Transverse colon (tissue), 4 donors: ENCODE data around the gene SPRR3.

Source experiments
- CTCF ChIP-seq, 5 experiments: fragments of 200-600 bp in 3 of 5; fragments of 450-650 bp in 2 of 5; sonication (generic) in 3 of 5; IDR thresholded peaks; 1 replicate in 2 of 5; 2 replicates in 3 of 5; pipeline ENCODE4 v1.5.1; 2016 to 2017; ENCODE audit warnings: antibody characterized with exemption in 5 of 5, inconsistent platforms in 3 of 5, mild to moderate bottlenecking in 2 of 5, moderate library complexity in 1 of 5
- EP300 ChIP-seq: sonication (generic); formaldehyde crosslinking; IDR thresholded peaks from one replicate; pipeline ENCODE4 v1.6.1; 2017; ENCODE audit warnings: antibody characterized with exemption, low read depth
- POLR2A ChIP-seq: fragments of 450-650 bp; IDR thresholded peaks from one replicate; pipeline ENCODE4 v1.6.1; 2016; ENCODE audit warnings: antibody characterized with exemption, mild to moderate bottlenecking, moderate library complexity
- POLR2AphosphoS5 ChIP-seq, 3 donors: sonication (generic); formaldehyde crosslinking; IDR thresholded peaks; one replicate each; pipeline ENCODE4 v1.6.1; 2016; ENCODE audit warnings: antibody characterized with exemption in 3 of 3

DNA sequence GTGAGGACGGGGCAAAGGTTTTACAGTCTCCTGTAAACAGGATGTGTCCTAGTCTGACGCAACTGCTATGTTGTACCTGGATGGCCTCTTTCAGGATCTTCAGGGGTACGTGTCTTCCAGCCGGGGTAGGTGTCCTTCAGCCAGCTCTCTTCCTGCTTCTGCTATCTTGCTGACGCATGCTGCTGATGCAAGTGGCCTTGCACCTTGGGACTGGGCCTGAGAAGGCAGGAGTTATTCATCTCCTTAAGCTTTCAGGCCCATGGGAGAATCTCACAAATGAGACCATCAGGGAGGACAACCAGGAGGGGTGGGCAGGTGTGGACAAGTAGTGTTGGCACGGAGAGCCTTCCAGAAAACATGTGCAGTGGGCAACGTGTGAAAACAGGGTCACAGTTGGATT lies 21.6 kb downstream of the SPRR3 start:
- TF ChIP-seq POLR2A: no peak
- TF ChIP-seq CTCF (IDR thresholded peaks at IDR 0.05): no peak
- no peak for TF ChIP-seq POLR2AphosphoS5 (IDR thresholded peaks at IDR 0.05)
- TF ChIP-seq EP300: no peak
